CD4-positive, alpha-beta T cell treated with Interleukin-1 beta for 1 hour (primary cell): ENCODE data around the gene ITSN2.

Experiments
- DNase-seq, 2 donors: peaks; one replicate each; pipeline ENCODE4 v3.0.0-alpha.2; 2020 to 2022

Gene ITSN2

GRCh38 chr2:24332791-24333540 lies 27.4 kb downstream of the ITSN2 start:
- DNase-seq: no peak

GRCh38 chr2:24330161-24330560 lies 30.2 kb downstream of the ITSN2 start:
- no peak for DNase-seq

- DNase-seq: no peak
Observed at GRCh38 chr2:24329700-24330099, 30.6 kb downstream of the ITSN2 start.

- DNase-seq: no peak
Observed at GRCh38 chr2:24328010-24328409, 32.3 kb downstream of the ITSN2 start.

GRCh38 chr2:24317491-24317920 lies 42.8 kb downstream of the ITSN2 start:
- no peak for DNase-seq

GRCh38 chr2:24315669-24316068 lies 44.7 kb downstream of the ITSN2 start:
- no peak for DNase-seq

GRCh38 chr2:24313744-24314632 lies 46.3 kb downstream of the ITSN2 start:
- no peak for DNase-seq

- DNase-seq: no peak
Observed at GRCh38 chr2:24307961-24308360, 52.4 kb downstream of the ITSN2 start.

GRCh38 chr2:24304631-24305030 lies 55.7 kb downstream of the ITSN2 start:
- DNase-seq: no peak

GRCh38 chr2:24304098-24304497 lies 56.2 kb downstream of the ITSN2 start:
- no peak for DNase-seq

GRCh38 chr2:24301599-24301998 lies 58.7 kb downstream of the ITSN2 start:
- no peak for DNase-seq

- no peak for DNase-seq
Observed at GRCh38 chr2:24297663-24298062, 62.7 kb downstream of the ITSN2 start.

- no peak for DNase-seq
Observed at GRCh38 chr2:24287171-24287570, 73.2 kb downstream of the ITSN2 start.

- DNase-seq: no peak
Observed at GRCh38 chr2:24285484-24286152, 74.7 kb downstream of the ITSN2 start.

GRCh38 chr2:24280645-24281044 lies 79.7 kb downstream of the ITSN2 start:
- DNase-seq: no peak

GRCh38 chr2:24280161-24280560 lies 80.2 kb downstream of the ITSN2 start:
- no peak for DNase-seq

- no peak for DNase-seq
Observed at GRCh38 chr2:24276349-24276899, 83.9 kb downstream of the ITSN2 start.

GRCh38 chr2:24274809-24275208 lies 85.5 kb downstream of the ITSN2 start:
- no peak for DNase-seq

GRCh38 chr2:24273598-24273997 lies 86.7 kb downstream of the ITSN2 start:
- no peak for DNase-seq

- DNase-seq: no peak
Observed at GRCh38 chr2:24272907-24273306, 87.4 kb downstream of the ITSN2 start.

- DNase-seq: no peak
Observed at GRCh38 chr2:24272161-24272802, 88.1 kb downstream of the ITSN2 start.

- DNase-seq: no peak
Observed at GRCh38 chr2:24269265-24269664, 91.1 kb downstream of the ITSN2 start.

- DNase-seq: no peak
Observed at GRCh38 chr2:24265212-24265611, 95.1 kb downstream of the ITSN2 start.
